Choroid plexus epithelial cell (primary cell): ENCODE measurements around the gene LARGE1.

Experiments
- DNase-seq: peaks from one replicate; pipeline ENCODE4 v3.0.0-alpha.2; 2010; ENCODE audit warnings: low read depth
- H3K4me3 ChIP-seq: 2 replicates; pipeline ENCODE4 v1.5.1; 2011; ENCODE audit warnings: low read depth, mild to moderate bottlenecking, control low read depth, low read length, moderate library complexity
- TF ChIP-seq, protein P1 (sequence below): conservative IDR thresholded peaks from 2 replicates; pipeline ENCODE4 v1.5.1; 2011; ENCODE audit warnings: low read depth, mild to moderate bottlenecking, control low read depth, inconsistent platforms, low read length, moderate library complexity

LARGE1 gene

DNA sequence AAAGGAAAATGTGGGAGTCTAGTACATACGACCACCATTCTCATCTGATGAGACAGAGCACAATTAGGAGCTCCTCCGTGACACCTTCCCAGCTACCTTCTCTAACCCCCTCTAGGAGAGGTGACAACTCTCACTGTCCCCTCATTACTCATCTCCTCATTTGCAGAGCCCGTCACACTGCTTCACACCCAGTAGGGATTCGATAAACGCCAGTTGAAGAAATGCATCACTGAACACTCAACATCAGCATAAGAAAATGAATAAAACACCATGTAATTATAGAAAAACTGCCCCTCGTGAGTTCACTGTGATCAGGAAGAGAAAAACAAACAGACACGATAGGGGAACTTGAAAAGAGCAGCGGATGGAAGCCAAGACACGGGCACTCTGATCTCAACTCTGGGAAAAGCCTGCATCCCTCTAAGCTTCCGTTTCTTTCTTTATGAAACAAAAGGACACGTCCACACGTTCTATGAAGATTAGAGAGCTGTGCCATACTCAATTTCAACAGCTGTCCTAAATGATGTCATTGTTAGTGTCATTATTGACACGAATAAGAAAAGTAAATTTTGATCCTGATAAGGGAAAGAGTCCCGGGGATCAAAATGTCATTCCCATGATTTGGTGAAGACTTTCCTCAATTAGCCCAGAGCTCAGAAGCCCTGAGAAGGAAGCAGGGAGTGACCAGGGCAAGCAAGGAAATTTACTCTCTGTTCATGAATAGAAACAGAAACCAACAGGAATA is 356.9 kb downstream of the LARGE1 start:
- H3K4me3 ChIP-seq, result no peak overlapping the region
- no peak for DNase-seq
- TF ChIP-seq, protein P1, sequence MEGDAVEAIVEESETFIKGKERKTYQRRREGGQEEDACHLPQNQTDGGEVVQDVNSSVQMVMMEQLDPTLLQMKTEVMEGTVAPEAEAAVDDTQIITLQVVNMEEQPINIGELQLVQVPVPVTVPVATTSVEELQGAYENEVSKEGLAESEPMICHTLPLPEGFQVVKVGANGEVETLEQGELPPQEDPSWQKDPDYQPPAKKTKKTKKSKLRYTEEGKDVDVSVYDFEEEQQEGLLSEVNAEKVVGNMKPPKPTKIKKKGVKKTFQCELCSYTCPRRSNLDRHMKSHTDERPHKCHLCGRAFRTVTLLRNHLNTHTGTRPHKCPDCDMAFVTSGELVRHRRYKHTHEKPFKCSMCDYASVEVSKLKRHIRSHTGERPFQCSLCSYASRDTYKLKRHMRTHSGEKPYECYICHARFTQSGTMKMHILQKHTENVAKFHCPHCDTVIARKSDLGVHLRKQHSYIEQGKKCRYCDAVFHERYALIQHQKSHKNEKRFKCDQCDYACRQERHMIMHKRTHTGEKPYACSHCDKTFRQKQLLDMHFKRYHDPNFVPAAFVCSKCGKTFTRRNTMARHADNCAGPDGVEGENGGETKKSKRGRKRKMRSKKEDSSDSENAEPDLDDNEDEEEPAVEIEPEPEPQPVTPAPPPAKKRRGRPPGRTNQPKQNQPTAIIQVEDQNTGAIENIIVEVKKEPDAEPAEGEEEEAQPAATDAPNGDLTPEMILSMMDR, result no peak

DNA sequence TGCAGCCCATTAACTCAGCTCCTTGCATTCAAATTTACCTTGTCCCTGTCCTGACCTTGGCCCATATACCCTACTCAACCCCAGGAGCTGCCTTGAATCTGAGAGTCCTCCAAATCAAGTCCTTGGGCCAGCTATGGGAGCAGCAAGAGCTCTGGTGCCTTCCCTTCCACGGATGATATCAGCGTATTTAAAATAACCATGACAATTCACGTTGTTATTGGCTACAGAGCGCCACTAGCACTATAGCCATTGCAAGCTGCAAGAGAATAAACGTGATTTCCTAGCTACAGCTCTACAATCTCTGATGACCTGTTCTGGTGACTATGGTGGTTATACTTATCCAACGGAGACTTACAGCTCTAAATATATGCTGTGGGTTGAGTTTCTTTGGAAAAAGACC is 357.8 kb downstream of the LARGE1 start:
- DNase-seq, result no peak
- TF ChIP-seq, protein P1, result no peak
- no peak overlapping the region for H3K4me3 ChIP-seq

GRCh38 chr22:33561149-33561807 is 359.0 kb downstream of the LARGE1 start:
- no peak for DNase-seq
- no peak overlapping the region for H3K4me3 ChIP-seq
- TF ChIP-seq, protein P1, result no peak

DNA sequence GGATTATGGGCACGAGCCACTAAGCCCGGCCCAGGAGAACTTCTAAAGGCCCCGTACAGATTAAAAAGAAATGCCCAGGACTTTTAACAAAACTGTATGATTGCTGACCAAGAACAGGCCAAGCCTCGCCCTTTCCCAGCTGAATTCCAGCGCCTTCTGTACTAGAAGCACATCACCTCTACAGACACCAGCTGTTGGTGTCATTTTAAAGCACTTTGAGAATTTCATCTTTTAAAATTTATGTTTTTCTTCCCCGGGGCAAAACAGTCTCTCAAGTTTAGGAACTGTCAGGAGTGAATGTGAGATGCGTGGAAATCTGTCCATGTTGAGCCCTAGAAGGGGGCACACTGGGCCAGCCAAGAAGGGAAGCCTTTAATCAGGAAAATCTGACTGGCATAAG is 362.4 kb downstream of the LARGE1 start:
- no peak for DNase-seq
- TF ChIP-seq, protein P1, result no peak
- H3K4me3 ChIP-seq, result no peak overlapping the region

GRCh38 chr22:33555814-33556522 is 364.3 kb downstream of the LARGE1 start:
- no peak overlapping the region for H3K4me3 ChIP-seq
- no peak for DNase-seq
- TF ChIP-seq, protein P1, result no peak

GRCh38 chr22:33553493-33553892 is 366.8 kb downstream of the LARGE1 start:
- DNase-seq, result no peak
- H3K4me3 ChIP-seq, result no peak overlapping the region
- TF ChIP-seq, protein P1, result no peak

GRCh38 chr22:33544707-33545106 is 375.6 kb downstream of the LARGE1 start:
- peak; percentile 51 for DNase-seq

More at GRCh38 chr22:33544707-33545106, 375.6 kb downstream of the LARGE1 start:
- H3K4me3 ChIP-seq, result no peak overlapping the region
- TF ChIP-seq, protein P1, result no peak
